ENCODE data around the gene GRID2.

DNA sequence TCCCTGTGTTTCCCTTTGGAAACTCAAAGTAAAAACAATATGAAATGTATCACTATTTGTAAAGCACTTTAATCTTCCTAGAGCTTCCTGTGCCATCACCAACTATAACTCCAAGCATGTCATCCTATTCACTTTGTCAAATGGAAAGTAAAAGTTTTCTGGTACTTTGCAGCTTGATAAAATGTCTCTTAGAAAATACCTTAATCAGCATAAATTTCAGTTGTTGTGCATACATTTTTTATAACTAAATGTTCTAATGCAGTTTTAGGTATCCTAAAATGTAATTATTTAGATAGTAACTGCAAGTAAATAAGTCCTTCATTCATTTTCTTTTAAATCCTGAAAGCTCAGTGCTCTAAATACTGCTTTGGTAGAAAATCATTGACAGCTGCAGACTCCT, 558.7 kb downstream of the GRID2 start:
- TF ChIP-seq, protein P1, sequence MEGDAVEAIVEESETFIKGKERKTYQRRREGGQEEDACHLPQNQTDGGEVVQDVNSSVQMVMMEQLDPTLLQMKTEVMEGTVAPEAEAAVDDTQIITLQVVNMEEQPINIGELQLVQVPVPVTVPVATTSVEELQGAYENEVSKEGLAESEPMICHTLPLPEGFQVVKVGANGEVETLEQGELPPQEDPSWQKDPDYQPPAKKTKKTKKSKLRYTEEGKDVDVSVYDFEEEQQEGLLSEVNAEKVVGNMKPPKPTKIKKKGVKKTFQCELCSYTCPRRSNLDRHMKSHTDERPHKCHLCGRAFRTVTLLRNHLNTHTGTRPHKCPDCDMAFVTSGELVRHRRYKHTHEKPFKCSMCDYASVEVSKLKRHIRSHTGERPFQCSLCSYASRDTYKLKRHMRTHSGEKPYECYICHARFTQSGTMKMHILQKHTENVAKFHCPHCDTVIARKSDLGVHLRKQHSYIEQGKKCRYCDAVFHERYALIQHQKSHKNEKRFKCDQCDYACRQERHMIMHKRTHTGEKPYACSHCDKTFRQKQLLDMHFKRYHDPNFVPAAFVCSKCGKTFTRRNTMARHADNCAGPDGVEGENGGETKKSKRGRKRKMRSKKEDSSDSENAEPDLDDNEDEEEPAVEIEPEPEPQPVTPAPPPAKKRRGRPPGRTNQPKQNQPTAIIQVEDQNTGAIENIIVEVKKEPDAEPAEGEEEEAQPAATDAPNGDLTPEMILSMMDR (IDR thresholded peaks at IDR 0.05 in 2 of 3, conservative IDR thresholded peaks at IDR 0.05 in 1 of 3; ENCODE audit: insufficient read depth in 2 of 3, low read depth in 1 of 3, low read length in 3 of 3) = no peak
- TF ChIP-seq POLR2A (conservative IDR thresholded peaks at IDR 0.05) = no peak
- TF ChIP-seq, protein P2, sequence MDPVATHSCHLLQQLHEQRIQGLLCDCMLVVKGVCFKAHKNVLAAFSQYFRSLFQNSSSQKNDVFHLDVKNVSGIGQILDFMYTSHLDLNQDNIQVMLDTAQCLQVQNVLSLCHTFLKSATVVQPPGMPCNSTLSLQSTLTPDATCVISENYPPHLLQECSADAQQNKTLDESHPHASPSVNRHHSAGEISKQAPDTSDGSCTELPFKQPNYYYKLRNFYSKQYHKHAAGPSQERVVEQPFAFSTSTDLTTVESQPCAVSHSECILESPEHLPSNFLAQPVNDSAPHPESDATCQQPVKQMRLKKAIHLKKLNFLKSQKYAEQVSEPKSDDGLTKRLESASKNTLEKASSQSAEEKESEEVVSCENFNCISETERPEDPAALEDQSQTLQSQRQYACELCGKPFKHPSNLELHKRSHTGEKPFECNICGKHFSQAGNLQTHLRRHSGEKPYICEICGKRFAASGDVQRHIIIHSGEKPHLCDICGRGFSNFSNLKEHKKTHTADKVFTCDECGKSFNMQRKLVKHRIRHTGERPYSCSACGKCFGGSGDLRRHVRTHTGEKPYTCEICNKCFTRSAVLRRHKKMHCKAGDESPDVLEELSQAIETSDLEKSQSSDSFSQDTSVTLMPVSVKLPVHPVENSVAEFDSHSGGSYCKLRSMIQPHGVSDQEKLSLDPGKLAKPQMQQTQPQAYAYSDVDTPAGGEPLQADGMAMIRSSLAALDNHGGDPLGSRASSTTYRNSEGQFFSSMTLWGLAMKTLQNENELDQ (CRISPR knock-in tag; IDR thresholded peaks at IDR 0.05; ENCODE audit: borderline replicate concordance) = no peak
- TF ChIP-seq, protein P3, sequence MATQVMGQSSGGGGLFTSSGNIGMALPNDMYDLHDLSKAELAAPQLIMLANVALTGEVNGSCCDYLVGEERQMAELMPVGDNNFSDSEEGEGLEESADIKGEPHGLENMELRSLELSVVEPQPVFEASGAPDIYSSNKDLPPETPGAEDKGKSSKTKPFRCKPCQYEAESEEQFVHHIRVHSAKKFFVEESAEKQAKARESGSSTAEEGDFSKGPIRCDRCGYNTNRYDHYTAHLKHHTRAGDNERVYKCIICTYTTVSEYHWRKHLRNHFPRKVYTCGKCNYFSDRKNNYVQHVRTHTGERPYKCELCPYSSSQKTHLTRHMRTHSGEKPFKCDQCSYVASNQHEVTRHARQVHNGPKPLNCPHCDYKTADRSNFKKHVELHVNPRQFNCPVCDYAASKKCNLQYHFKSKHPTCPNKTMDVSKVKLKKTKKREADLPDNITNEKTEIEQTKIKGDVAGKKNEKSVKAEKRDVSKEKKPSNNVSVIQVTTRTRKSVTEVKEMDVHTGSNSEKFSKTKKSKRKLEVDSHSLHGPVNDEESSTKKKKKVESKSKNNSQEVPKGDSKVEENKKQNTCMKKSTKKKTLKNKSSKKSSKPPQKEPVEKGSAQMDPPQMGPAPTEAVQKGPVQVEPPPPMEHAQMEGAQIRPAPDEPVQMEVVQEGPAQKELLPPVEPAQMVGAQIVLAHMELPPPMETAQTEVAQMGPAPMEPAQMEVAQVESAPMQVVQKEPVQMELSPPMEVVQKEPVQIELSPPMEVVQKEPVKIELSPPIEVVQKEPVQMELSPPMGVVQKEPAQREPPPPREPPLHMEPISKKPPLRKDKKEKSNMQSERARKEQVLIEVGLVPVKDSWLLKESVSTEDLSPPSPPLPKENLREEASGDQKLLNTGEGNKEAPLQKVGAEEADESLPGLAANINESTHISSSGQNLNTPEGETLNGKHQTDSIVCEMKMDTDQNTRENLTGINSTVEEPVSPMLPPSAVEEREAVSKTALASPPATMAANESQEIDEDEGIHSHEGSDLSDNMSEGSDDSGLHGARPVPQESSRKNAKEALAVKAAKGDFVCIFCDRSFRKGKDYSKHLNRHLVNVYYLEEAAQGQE (IDR thresholded peaks at IDR 0.05; ENCODE audit: borderline replicate concordance) = no peak
- TF ChIP-seq, protein P3 (CRISPR knock-in tag; IDR thresholded peaks at IDR 0.05; ENCODE audit: low read depth) = no peak
- no peak for TF ChIP-seq ARHGAP35 (IDR thresholded peaks at IDR 0.05; ENCODE audit: partially characterized antibody)
- TF ChIP-seq, protein P4, sequence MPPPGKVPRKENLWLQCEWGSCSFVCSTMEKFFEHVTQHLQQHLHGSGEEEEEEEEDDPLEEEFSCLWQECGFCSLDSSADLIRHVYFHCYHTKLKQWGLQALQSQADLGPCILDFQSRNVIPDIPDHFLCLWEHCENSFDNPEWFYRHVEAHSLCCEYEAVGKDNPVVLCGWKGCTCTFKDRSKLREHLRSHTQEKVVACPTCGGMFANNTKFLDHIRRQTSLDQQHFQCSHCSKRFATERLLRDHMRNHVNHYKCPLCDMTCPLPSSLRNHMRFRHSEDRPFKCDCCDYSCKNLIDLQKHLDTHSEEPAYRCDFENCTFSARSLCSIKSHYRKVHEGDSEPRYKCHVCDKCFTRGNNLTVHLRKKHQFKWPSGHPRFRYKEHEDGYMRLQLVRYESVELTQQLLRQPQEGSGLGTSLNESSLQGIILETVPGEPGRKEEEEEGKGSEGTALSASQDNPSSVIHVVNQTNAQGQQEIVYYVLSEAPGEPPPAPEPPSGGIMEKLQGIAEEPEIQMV (tag; conservative IDR thresholded peaks at IDR 0.05; ENCODE audit: low read depth) = no peak
- no peak for TF ChIP-seq SMC3 (conservative IDR thresholded peaks at IDR 0.05; ENCODE audit: insufficient read depth, low read depth, low read length)
- no peak for TF ChIP-seq TFAM (CRISPR knock-in tag; conservative IDR thresholded peaks at IDR 0.05)
- TF ChIP-seq SMAD2 (IDR thresholded peaks at IDR 0.05; ENCODE audit: low read depth, low read length) = no peak
- no peak for TF ChIP-seq SMARCC2 (IDR thresholded peaks at IDR 0.05; ENCODE audit: low read depth)
